GM19452 (cell line): ENCODE measurements around the gene MAGOHB.
"Not testable (repeated sequence)": the region's sequence is repeated elsewhere in the genome, so short reads cannot be mapped to it uniquely, and the experiment has no call there.

Experiments
- ATAC-seq: cut with Tn5 transposase; IDR thresholded peaks from one replicate; pipeline ENCODE4 v1.9.1; 2021; ENCODE audit not compliant: unreplicated experiment

The MAGOHB gene

GRCh38 chr12:10613349-10614055, at the start of gene MAGOHB:
TSS of gene MAGOHB (minus strand) at chr12:10613609. CDS start at chr12:10613532, 77 bp downstream.
- ATAC-seq = peak; percentile 93

GRCh38 chr12:10661338-10661737, 47.9 kb upstream of the MAGOHB start:
- ATAC-seq = no peak

- no peak for ATAC-seq
Measured at GRCh38 chr12:10654003-10654402, 40.6 kb upstream of the MAGOHB start.

- ATAC-seq = no peak
Measured at GRCh38 chr12:10652192-10652591, 38.8 kb upstream of the MAGOHB start.

- ATAC-seq = not testable (repeated sequence)
Measured at GRCh38 chr12:10646576-10646975, 33.2 kb upstream of the MAGOHB start.

- ATAC-seq = no peak
Measured at GRCh38 chr12:10645910-10646309, 32.5 kb upstream of the MAGOHB start.

- ATAC-seq = no peak
Measured at GRCh38 chr12:10641735-10642500, 28.5 kb upstream of the MAGOHB start.

GRCh38 chr12:10638728-10639127, 25.3 kb upstream of the MAGOHB start:
- ATAC-seq = no peak

- ATAC-seq = no peak
Measured at GRCh38 chr12:10636611-10637010, 23.2 kb upstream of the MAGOHB start.

- no peak for ATAC-seq
Measured at GRCh38 chr12:10636124-10636523, 22.7 kb upstream of the MAGOHB start.

- no peak for ATAC-seq
Measured at GRCh38 chr12:10635306-10635705, 21.9 kb upstream of the MAGOHB start.

GRCh38 chr12:10634427-10634826, 21.0 kb upstream of the MAGOHB start:
- no peak for ATAC-seq

- no peak for ATAC-seq
Measured at GRCh38 chr12:10633541-10633940, 20.1 kb upstream of the MAGOHB start.

GRCh38 chr12:10632226-10632625, 18.8 kb upstream of the MAGOHB start:
- no peak for ATAC-seq

GRCh38 chr12:10624605-10625004, 11.2 kb upstream of the MAGOHB start:
- no peak for ATAC-seq

- no peak for ATAC-seq
Measured at GRCh38 chr12:10623131-10623530, 9.7 kb upstream of the MAGOHB start.

- no peak for ATAC-seq
Measured at GRCh38 chr12:10621278-10621677, 7.9 kb upstream of the MAGOHB start.

GRCh38 chr12:10620078-10620779, 6.8 kb upstream of the MAGOHB start:
- ATAC-seq = no peak

- no peak for ATAC-seq
Measured at GRCh38 chr12:10618338-10618987, 5.1 kb upstream of the MAGOHB start.

GRCh38 chr12:10617863-10618262, 4.5 kb upstream of the MAGOHB start:
- ATAC-seq = no peak

- no peak for ATAC-seq
Measured at GRCh38 chr12:10615532-10615931, 2.1 kb upstream of the MAGOHB start.
